Tibial nerve (tissue), 4 donors: ENCODE data around the gene AKAP7.
"Not testable (repeated sequence)": the region's sequence is repeated elsewhere in the genome, so short reads cannot be mapped to it uniquely, and the experiment has no call there.

Experiments used
- EP300 ChIP-seq, 2 donors: sonication (generic); formaldehyde crosslinking; IDR thresholded peaks; one replicate each; pipeline ENCODE4 v1.6.1; 2017; ENCODE audit warnings: antibody characterized with exemption in 2 of 2, mild to moderate bottlenecking in 1 of 2
- TF ChIP-seq, protein P1 (sequence below), 5 experiments: fragments of 200-600 bp in 3 of 5; fragments of 450-650 bp in 2 of 5; sonication (generic) in 3 of 5; IDR thresholded peaks; one replicate each; pipeline ENCODE4 v1.5.1; 2016 to 2019; ENCODE audit warnings: antibody characterized with exemption in 5 of 5, mild to moderate bottlenecking in 3 of 5, moderate library complexity in 2 of 5

DNA sequence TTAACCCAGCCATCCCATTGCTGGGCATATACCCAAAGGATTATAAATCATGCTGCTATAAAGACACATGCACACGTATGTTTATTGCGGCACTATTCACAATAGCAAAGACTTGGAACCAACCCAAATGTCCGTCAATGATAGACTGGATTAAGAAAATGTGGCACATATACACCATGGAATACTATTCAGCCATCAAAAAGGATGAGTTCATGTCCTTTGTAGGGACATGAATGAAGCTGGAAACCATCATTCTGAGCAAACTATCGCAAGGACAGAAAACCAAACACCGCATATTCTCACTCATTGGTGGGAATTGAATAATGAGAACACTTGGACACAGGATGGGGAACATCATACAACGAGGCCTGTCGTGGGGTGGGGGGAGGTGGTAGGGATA, 43.3 kb upstream of the AKAP7 start:
- not testable (repeated sequence) for TF ChIP-seq EP300 (IDR thresholded peaks at IDR 0.05)
- TF ChIP-seq, protein P1, sequence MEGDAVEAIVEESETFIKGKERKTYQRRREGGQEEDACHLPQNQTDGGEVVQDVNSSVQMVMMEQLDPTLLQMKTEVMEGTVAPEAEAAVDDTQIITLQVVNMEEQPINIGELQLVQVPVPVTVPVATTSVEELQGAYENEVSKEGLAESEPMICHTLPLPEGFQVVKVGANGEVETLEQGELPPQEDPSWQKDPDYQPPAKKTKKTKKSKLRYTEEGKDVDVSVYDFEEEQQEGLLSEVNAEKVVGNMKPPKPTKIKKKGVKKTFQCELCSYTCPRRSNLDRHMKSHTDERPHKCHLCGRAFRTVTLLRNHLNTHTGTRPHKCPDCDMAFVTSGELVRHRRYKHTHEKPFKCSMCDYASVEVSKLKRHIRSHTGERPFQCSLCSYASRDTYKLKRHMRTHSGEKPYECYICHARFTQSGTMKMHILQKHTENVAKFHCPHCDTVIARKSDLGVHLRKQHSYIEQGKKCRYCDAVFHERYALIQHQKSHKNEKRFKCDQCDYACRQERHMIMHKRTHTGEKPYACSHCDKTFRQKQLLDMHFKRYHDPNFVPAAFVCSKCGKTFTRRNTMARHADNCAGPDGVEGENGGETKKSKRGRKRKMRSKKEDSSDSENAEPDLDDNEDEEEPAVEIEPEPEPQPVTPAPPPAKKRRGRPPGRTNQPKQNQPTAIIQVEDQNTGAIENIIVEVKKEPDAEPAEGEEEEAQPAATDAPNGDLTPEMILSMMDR (IDR thresholded peaks at IDR 0.05): not testable (repeated sequence)
